H1 (cell line): ENCODE results near the gene RBM19. TPM values are rescaled to one million over a fixed set of nuclear protein-coding genes. Genes with fewer than 3 reads are reported as not detected.

Experiments used
- CTCF ChIA-PET: fragments of 300-600 bp; sonication (Branson Sonifier 250); formaldehyde crosslinking; loops from one replicate; lab custom pipeline; 2021; ENCODE audit not compliant: partially characterized antibody; lab: Charles Lee
- POLR2A ChIA-PET: fragments of 300-600 bp; sonication (Branson Sonifier 250); formaldehyde crosslinking; loops from one replicate; lab custom pipeline; 2021; ENCODE audit warnings: inconsistent platforms; ENCODE audit not compliant: partially characterized antibody; lab: Charles Lee
- DNase-seq, 2 experiments: peaks; one replicate each; pipeline versions ENCODE4 v3.0.0 to v3.0.0-alpha.2; 2010 to 2022; ENCODE audit warnings: low spot score in 2 of 2, low read depth in 1 of 2, mixed read lengths in 1 of 2
- FAIRE-seq: peaks from 2 replicates; lab custom pipeline; 2011; peaks lifted over from hg19 to GRCh38; lab: Jason Lieb, UNC
- H2AFZ ChIP-seq: 2 replicates; pipeline ENCODE4 v1.8.1; 2012; ENCODE audit warnings: low read length, inconsistent platforms
- H2AK5ac ChIP-seq: 2 replicates; pipeline ENCODE4 v1.6.1; 2013; ENCODE audit warnings: low read depth, low read length
- H2BK120ac ChIP-seq: replicated peaks from 2 replicates; pipeline ENCODE3; 2013; ENCODE audit warnings: low read depth, low read length, inconsistent platforms
- H2BK12ac ChIP-seq: 2 replicates; pipeline ENCODE4 v1.6.1; 2013; ENCODE audit warnings: low read depth, low read length
- H2BK15ac ChIP-seq: 2 replicates; pipeline ENCODE4 v1.6.1; 2013; ENCODE audit warnings: low read length
- H2BK20ac ChIP-seq: 2 replicates; pipeline ENCODE4 v1.6.1; 2013; ENCODE audit warnings: low read length
- H2BK5ac ChIP-seq: 2 replicates; pipeline ENCODE4 v1.6.1; 2013; ENCODE audit warnings: low read depth, low read length
- H3K14ac ChIP-seq: 2 replicates; pipeline ENCODE4 v1.6.1; 2013; ENCODE audit warnings: inconsistent platforms; ENCODE audit not compliant: insufficient read length
- H3K18ac ChIP-seq: 2 replicates; pipeline ENCODE4 v1.6.1; 2013; ENCODE audit warnings: low read length; ENCODE audit errors: extremely low read depth
- H3K23ac ChIP-seq: 2 replicates; pipeline ENCODE4 v1.6.1; 2013; ENCODE audit warnings: inconsistent platforms; ENCODE audit not compliant: insufficient read length
- H3K23me2 ChIP-seq: 2 replicates; pipeline ENCODE4 v1.6.1; 2013; ENCODE audit warnings: low read depth, low read length
- H3K27ac ChIP-seq: 2 replicates; pipeline ENCODE4 v1.6.1; 2011; ENCODE audit warnings: low read depth, low read length, inconsistent platforms
- H3K27me3 ChIP-seq, 4 experiments: replicated peaks in 1 of 4; 1 replicate in 1 of 4; 2 replicates in 3 of 4; pipeline versions ENCODE4 v1.6.1 to v1.8.1; 2011 to 2013; ENCODE audit warnings: low read length in 3 of 4, mild to moderate bottlenecking in 3 of 4, inconsistent platforms in 2 of 4, mixed read lengths in 2 of 4, moderate library complexity in 1 of 4; ENCODE audit not compliant: control insufficient read depth in 3 of 4, insufficient read depth in 3 of 4; ENCODE audit errors: extremely low read depth in 1 of 4
- H3K36me3 ChIP-seq, 4 experiments: 2 replicates each; pipeline versions ENCODE4 v1.6.1 to v1.8.1; 2011 to 2013; ENCODE audit warnings: mild to moderate bottlenecking in 4 of 4, low read length in 3 of 4, moderate library complexity in 2 of 4, control low read depth in 1 of 4, inconsistent platforms in 1 of 4; ENCODE audit not compliant: insufficient read depth in 4 of 4, control insufficient read depth in 2 of 4
- H3K4ac ChIP-seq: replicated peaks from 2 replicates; pipeline ENCODE3; 2013; ENCODE audit warnings: low read length, low read depth, mixed read lengths, inconsistent platforms; ENCODE audit not compliant: insufficient read length
- H3K4me1 ChIP-seq, 4 experiments: replicated peaks in 1 of 4; 1 replicate in 1 of 4; 2 replicates in 3 of 4; pipeline versions ENCODE4 v1.6.1 to v1.8.1; 2011 to 2013; ENCODE audit warnings: low read length in 3 of 4, inconsistent platforms in 2 of 4, mixed read lengths in 1 of 4; ENCODE audit not compliant: insufficient read depth in 4 of 4, control insufficient read depth in 3 of 4
- H3K4me2 ChIP-seq, 2 experiments: 2 replicates each; pipeline versions ENCODE4 v1.6.1 to v1.8.1; 2011 to 2013; ENCODE audit warnings: low read depth in 2 of 2, low read length in 2 of 2, control low read depth in 1 of 2, inconsistent platforms in 1 of 2, mild to moderate bottlenecking in 1 of 2; ENCODE audit not compliant: insufficient read depth in 1 of 2
- H3K4me3 ChIP-seq, 4 experiments: fragments of 200-600, 300-600 bp in 1 of 4; sonication (generic), shearing (Covaris generic), sonication (Bioruptor Twin) in 1 of 4; 2 replicates each; pipeline versions ENCODE4 v1.5.1 to v1.8.1; 2011 to 2016; ENCODE audit warnings: low read length in 4 of 4, low read depth in 3 of 4, control low read depth in 2 of 4, inconsistent platforms in 2 of 4, mild to moderate bottlenecking in 2 of 4, mixed read lengths in 1 of 4, moderate library complexity in 1 of 4; ENCODE audit not compliant: insufficient read depth in 2 of 4; ENCODE audit errors: extremely low read depth in 1 of 4
- H3K56ac ChIP-seq: replicated peaks from 2 replicates; pipeline ENCODE3; 2013; ENCODE audit warnings: low read depth, mild to moderate bottlenecking, mixed read lengths, low read length, inconsistent platforms; ENCODE audit not compliant: insufficient read length
- H3K79me1 ChIP-seq: 2 replicates; pipeline ENCODE4 v1.6.1; 2013; ENCODE audit warnings: low read depth, low read length, control low read depth
- H3K79me2 ChIP-seq, 2 experiments: 2 replicates each; pipeline versions ENCODE4 v1.6.1 to v1.8.1; 2012 to 2013; ENCODE audit warnings: low read length in 2 of 2, mild to moderate bottlenecking in 2 of 2, inconsistent platforms in 1 of 2; ENCODE audit not compliant: insufficient read depth in 2 of 2, control insufficient read depth in 1 of 2
- H3K9ac ChIP-seq, 4 experiments: replicated peaks in 1 of 4; 1 replicate in 1 of 4; 2 replicates in 3 of 4; pipeline versions ENCODE4 v1.6.1 to v1.8.1; 2011 to 2013; ENCODE audit warnings: low read depth in 3 of 4, low read length in 3 of 4, control low read depth in 2 of 4, mild to moderate bottlenecking in 2 of 4, moderate library complexity in 2 of 4, inconsistent platforms in 1 of 4; ENCODE audit errors: extremely low read depth in 1 of 4
- H3K9me3 ChIP-seq, 2 experiments: 2 replicates each; pipeline versions ENCODE4 v1.6.1 to v1.8.1; 2012 to 2013; ENCODE audit warnings: mild to moderate bottlenecking in 2 of 2, moderate library complexity in 2 of 2, control low read depth in 1 of 2, inconsistent platforms in 1 of 2, low read depth in 1 of 2, low read length in 1 of 2, mixed read lengths in 1 of 2; ENCODE audit not compliant: insufficient read depth in 2 of 2
- H4K20me1 ChIP-seq, 2 experiments: replicated peaks in 1 of 2; 2 replicates each; pipeline versions ENCODE3 to v1.8.1; 2011 to 2013; ENCODE audit warnings: inconsistent platforms in 2 of 2, low read length in 2 of 2, mild to moderate bottlenecking in 1 of 2; ENCODE audit not compliant: insufficient read depth in 2 of 2, control insufficient read depth in 1 of 2
- H4K5ac ChIP-seq: 2 replicates; pipeline ENCODE4 v1.6.1; 2013; ENCODE audit warnings: low read length, low read depth, mixed read lengths, inconsistent platforms; ENCODE audit not compliant: insufficient read length
- H4K8ac ChIP-seq: 2 replicates; pipeline ENCODE4 v1.8.0; 2013; ENCODE audit warnings: mild to moderate bottlenecking, moderate library complexity, low read length, inconsistent platforms; ENCODE audit not compliant: insufficient read depth; ENCODE audit errors: extremely low read depth
- H4K91ac ChIP-seq: replicated peaks from 2 replicates; pipeline ENCODE3; 2013; ENCODE audit warnings: low read length, mixed read lengths, inconsistent platforms; ENCODE audit not compliant: insufficient read length
- BACH1 ChIP-seq: IDR thresholded peaks from 2 replicates; pipeline ENCODE4 v1.6.1; 2012; ENCODE audit warnings: low read length, improper control_type of control experiment
- CTCF ChIP-seq, 3 experiments: IDR thresholded peaks; 1 replicate in 2 of 3; 2 replicates in 1 of 3; pipeline versions ENCODE4 v1.5.1 to v1.6.1; 2011; ENCODE audit warnings: low read length in 3 of 3, mild to moderate bottlenecking in 3 of 3, inconsistent platforms in 2 of 3, low read depth in 1 of 3, moderate library complexity in 1 of 3; ENCODE audit not compliant: insufficient read depth in 1 of 3; ENCODE audit errors: control extremely low read depth in 1 of 3
- GTF2F1 ChIP-seq: IDR thresholded peaks from 2 replicates; pipeline ENCODE4 v1.6.1; 2012; ENCODE audit warnings: low read depth, low read length, improper control_type of control experiment, borderline replicate concordance
- MAX ChIP-seq: IDR thresholded peaks from 2 replicates; pipeline ENCODE4 v1.6.1; 2012; ENCODE audit warnings: inconsistent platforms
- RAD21 ChIP-seq, 2 experiments: IDR thresholded peaks in 1 of 2; conservative IDR thresholded peaks in 1 of 2; 2 replicates each; pipeline ENCODE4 v1.6.1; 2011; ENCODE audit warnings: low read depth in 2 of 2, low read length in 2 of 2, improper control_type of control experiment in 1 of 2, inconsistent platforms in 1 of 2, mild to moderate bottlenecking in 1 of 2, moderate library complexity in 1 of 2
- SIRT6 ChIP-seq: IDR thresholded peaks from one replicate; pipeline ENCODE4 v1.7.1; 2012; ENCODE audit warnings: low read length, inconsistent platforms
- TAF7 ChIP-seq: optimal IDR thresholded peaks from 2 replicates; pipeline ENCODE3; 2011; ENCODE audit warnings: low read depth, mild to moderate bottlenecking, inconsistent platforms, low read length, moderate library complexity, borderline replicate concordance
- USF2 ChIP-seq: IDR thresholded peaks from 2 replicates; pipeline ENCODE4 v1.6.1; 2011; ENCODE audit warnings: low read length, improper control_type of control experiment
- WGBS, 2 experiments: shearing (Covaris generic) in 1 of 2; methylation state at CpG; one replicate each; pipeline versions ENCODE4 v1.1.6 to v1.1.7; 2013 to 2015; ENCODE audit warnings: low lambda C conversion rate in 2 of 2, mixed read lengths in 2 of 2, inconsistent platforms in 1 of 2, low coverage in 1 of 2, missing lambda C conversion rate in 1 of 2; ENCODE audit not compliant: insufficient replicate concordance in 2 of 2, insufficient coverage in 1 of 2, insufficient read length in 1 of 2; ENCODE audit errors: extremely low coverage in 1 of 2, missing lambda C conversion rate in 1 of 2; 5-methylcytosine and 5-hydroxymethylcytosine counted together
- polyA plus RNA-seq, 7 experiments: library from polyadenylated mRNA; depleted of rRNA in 3 of 7; stranded (reverse) in 5 of 7; unstranded in 2 of 7; fragments of >200 nt in 5 of 7; fragments of 200-250 nt in 2 of 7; gene quantifications; 1 replicate in 5 of 7; 2 replicates in 1 of 7; 4 replicates in 1 of 7; pipeline versions ENCODE4 v1.2.1 to v1.2.3, GENCODE V29; 2011 to 2013; ENCODE audit warnings: missing spikeins in 2 of 7, mixed read lengths in 2 of 7
- total RNA-seq: library from RNA; stranded (reverse); fragmentation: NEBNext Ultra II Directional; extraction: Animal tissue kit (Norgen Biotek cat#: 25700); gene quantifications from 2 replicates; pipeline ENCODE4 v1.2.1, GENCODE V29; 2021

Gene RBM19
- total and polyA plus RNA-seq, 2 of the 8 experiments (the other 6 are each of a cell fraction or from before 2014, with no cell fraction given): 23.4 to 61.9 TPM

GRCh38 chr12:113889076-113889475 lies 77.0 kb downstream of the RBM19 start:
- Histone ChIP-seq H3K27ac (no peak overlapping the region), H3K9ac (no peak overlapping the region; a peak in 1 of 7 replicates), H3K79me1 (no peaks in the 10 kb centered on the region), H2BK15ac (no peak overlapping the region), H3K4me3 (no peak overlapping the region), H3K9me3 (no peaks in the 10 kb centered on the region), H3K18ac (0 out of 2 replicates have a peak overlapping the region, but pooled peaks have one; percentile 20), H3K4ac (no peak overlapping the region), H2BK120ac (no peak overlapping the region), H2BK5ac (no peak overlapping the region), H4K20me1 (no peaks in the 10 kb centered on the region), H3K23ac (no peak overlapping the region), H4K5ac (peak overlapping the region; percentile 53), H3K23me2 (no peaks in the 10 kb centered on the region), H3K79me2 (no peaks in the 10 kb centered on the region), H3K4me2 (no peak overlapping the region), H2BK20ac (no peak overlapping the region; the same call in 1 of the 2 replicates), H3K27me3 (no peaks in the 10 kb centered on the region), H4K91ac (no peak overlapping the region), H4K8ac (peak overlapping the region; percentile 48; the same call in 1 of the 2 replicates), H3K56ac (no peak overlapping the region), H3K14ac (no peak overlapping the region), H2AK5ac (no peak overlapping the region), H3K36me3 (no peaks in the 10 kb centered on the region), H2AFZ (no peak overlapping the region), H3K4me1 (peaks cover 0 to 5% (median 2%) of the 10 kb centered on the region in 4 experiments; a peak in 4 of 7 replicates), H2BK12ac (no peak overlapping the region)
- DNase-seq (no peak), FAIRE-seq (no peak)
- WGBS, 2 experiments: 92% methylated on average over 3 of the region's 3 CpGs; no CpG with 5 or more reads in 1 of the 2 experiments
- ChIA-PET CTCF (interaction anchor here (1.1 to 4.7 kb wide), 8 partner anchors 11 to 66 kb away, joined by 3 to 19 read pairs (median 6); no protein-coding TSS in a partner anchor), POLR2A (no interaction called here)
- TF ChIP-seq SIRT6: no peak
- TF ChIP-seq TAF7: no peak
- peak; percentile 38 to 62 for TF ChIP-seq RAD21 (IDR thresholded peaks at IDR 0.05 in 1 of 2, conservative IDR thresholded peaks at IDR 0.05 in 1 of 2; ENCODE audit: low read depth in 2 of 2, low read length in 2 of 2)
- TF ChIP-seq BACH1: no peak
- peak; percentile 2 to 25 (median 16); a peak in 3 of 4 replicates for TF ChIP-seq CTCF (IDR thresholded peaks at IDR 0.05; ENCODE audit: control extremely low read depth in 1 of 3, insufficient read depth in 1 of 3, low read depth in 1 of 3, low read length in 3 of 3)
- TF ChIP-seq MAX: no peak
- no peak for TF ChIP-seq GTF2F1
- TF ChIP-seq USF2: no peak
